ENCODE measurements around the gene PAQR8. TPM values are rescaled to one million over a fixed set of nuclear protein-coding genes. Genes with fewer than 3 reads are reported as not detected.
A peak's percentile ranks its signal among the peaks of the same experiment; 100 is the strongest.

Gene PAQR8
- total and polyA plus RNA-seq, 2 of the 13 experiments (the other 11 are each of a cell fraction or from before 2014, with no cell fraction given) = 37.7 to 50.7 TPM

- TF ChIP-seq SRSF9 (IDR thresholded peaks at IDR 0.05; ENCODE audit: borderline replicate concordance, insufficient read depth, low read depth, low read length, poor library complexity, severe bottlenecking) (no peak), ESRRA (CRISPR knock-in tag; IDR thresholded peaks at IDR 0.05; ENCODE audit: low read depth) (peak; percentile 45; the same call in 1 of the 2 replicates), LRRFIP1 (CRISPR knock-in tag; conservative IDR thresholded peaks at IDR 0.05) (no peak), ZNF263 (CRISPR knock-in tag; IDR thresholded peaks at IDR 0.05) (peak; percentile 39; the same call in 1 of the 2 replicates), KLF12 (CRISPR knock-in tag; IDR thresholded peaks at IDR 0.05; ENCODE audit: borderline replicate concordance) (peak; percentile 74; the same call in 1 of the 2 replicates), MAF1 (CRISPR knock-in tag; IDR thresholded peaks at IDR 0.05; ENCODE audit: borderline replicate concordance) (0 out of 2 replicates have a peak, but pooled peaks have one; percentile 47), HDAC1 (CRISPR knock-in tag; IDR thresholded peaks at IDR 0.05) (peak; percentile 54; the same call in 1 of the 2 replicates), HES4 (CRISPR knock-in tag; IDR thresholded peaks at IDR 0.05; ENCODE audit: borderline replicate concordance) (peak; percentile 57; the same call in 1 of the 2 replicates), ZSCAN31 (CRISPR knock-in tag; IDR thresholded peaks at IDR 0.05; ENCODE audit: low read depth) (peak; percentile 45), GABPB1 (CRISPR knock-in tag; IDR thresholded peaks at IDR 0.05) (peak; percentile 66), AGO2 (optimal IDR thresholded peaks at IDR 0.05; ENCODE audit: low read depth, low read length) (peak; percentile 92), RXRB (CRISPR knock-in tag; IDR thresholded peaks at IDR 0.05; ENCODE audit: borderline replicate concordance) (no peak), CREB3 (CRISPR knock-in tag; IDR thresholded peaks at IDR 0.05) (peak; percentile 82), SRY (CRISPR knock-in tag; IDR thresholded peaks at IDR 0.05) (peak; percentile 93), HDAC2 (CRISPR knock-in tag; IDR thresholded peaks at IDR 0.05) (peak; percentile 9; the same call in 1 of the 2 replicates), KDM2A (CRISPR knock-in tag; IDR thresholded peaks at IDR 0.05; ENCODE audit: borderline replicate concordance, low read depth) (peak; percentile 61; the same call in 1 of the 2 replicates), NFYB (CRISPR knock-in tag; IDR thresholded peaks at IDR 0.05) (peak; percentile 59), MED1 (CRISPR knock-in tag; IDR thresholded peaks at IDR 0.05) (peak; percentile 12; the same call in 1 of the 2 replicates), ZNF34 (CRISPR knock-in tag; IDR thresholded peaks at IDR 0.05; ENCODE audit: borderline replicate concordance) (peak; percentile 66)
- TF ChIP-seq, protein P1, sequence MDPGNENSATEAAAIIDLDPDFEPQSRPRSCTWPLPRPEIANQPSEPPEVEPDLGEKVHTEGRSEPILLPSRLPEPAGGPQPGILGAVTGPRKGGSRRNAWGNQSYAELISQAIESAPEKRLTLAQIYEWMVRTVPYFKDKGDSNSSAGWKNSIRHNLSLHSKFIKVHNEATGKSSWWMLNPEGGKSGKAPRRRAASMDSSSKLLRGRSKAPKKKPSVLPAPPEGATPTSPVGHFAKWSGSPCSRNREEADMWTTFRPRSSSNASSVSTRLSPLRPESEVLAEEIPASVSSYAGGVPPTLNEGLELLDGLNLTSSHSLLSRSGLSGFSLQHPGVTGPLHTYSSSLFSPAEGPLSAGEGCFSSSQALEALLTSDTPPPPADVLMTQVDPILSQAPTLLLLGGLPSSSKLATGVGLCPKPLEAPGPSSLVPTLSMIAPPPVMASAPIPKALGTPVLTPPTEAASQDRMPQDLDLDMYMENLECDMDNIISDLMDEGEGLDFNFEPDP (CRISPR knock-in tag; conservative IDR thresholded peaks at IDR 0.05) = no peak
- TF ChIP-seq, protein P2, sequence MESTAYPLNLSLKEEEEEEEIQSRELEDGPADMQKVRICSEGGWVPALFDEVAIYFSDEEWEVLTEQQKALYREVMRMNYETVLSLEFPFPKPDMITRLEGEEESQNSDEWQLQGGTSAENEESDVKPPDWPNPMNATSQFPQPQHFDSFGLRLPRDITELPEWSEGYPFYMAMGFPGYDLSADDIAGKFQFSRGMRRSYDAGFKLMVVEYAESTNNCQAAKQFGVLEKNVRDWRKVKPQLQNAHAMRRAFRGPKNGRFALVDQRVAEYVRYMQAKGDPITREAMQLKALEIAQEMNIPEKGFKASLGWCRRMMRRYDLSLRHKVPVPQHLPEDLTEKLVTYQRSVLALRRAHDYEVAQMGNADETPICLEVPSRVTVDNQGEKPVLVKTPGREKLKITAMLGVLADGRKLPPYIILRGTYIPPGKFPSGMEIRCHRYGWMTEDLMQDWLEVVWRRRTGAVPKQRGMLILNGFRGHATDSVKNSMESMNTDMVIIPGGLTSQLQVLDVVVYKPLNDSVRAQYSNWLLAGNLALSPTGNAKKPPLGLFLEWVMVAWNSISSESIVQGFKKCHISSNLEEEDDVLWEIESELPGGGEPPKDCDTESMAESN (CRISPR knock-in tag; conservative IDR thresholded peaks at IDR 0.05) = peak; percentile 36; the same call in 1 of the 2 replicates
- TF ChIP-seq, protein P3, sequence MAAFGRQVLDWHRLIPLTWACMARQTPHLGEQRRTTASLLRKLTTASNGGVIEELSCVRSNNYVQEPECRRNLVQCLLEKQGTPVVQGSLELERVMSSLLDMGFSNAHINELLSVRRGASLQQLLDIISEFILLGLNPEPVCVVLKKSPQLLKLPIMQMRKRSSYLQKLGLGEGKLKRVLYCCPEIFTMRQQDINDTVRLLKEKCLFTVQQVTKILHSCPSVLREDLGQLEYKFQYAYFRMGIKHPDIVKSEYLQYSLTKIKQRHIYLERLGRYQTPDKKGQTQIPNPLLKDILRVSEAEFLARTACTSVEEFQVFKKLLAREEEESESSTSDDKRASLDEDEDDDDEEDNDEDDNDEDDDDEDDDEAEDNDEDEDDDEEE (CRISPR knock-in tag; IDR thresholded peaks at IDR 0.05) = peak; percentile 31; the same call in 1 of the 2 replicates
These were observed at the start of gene PAQR8 (continued) for GRCh38 chr6:52361945-52362442.
